PC-9 (cell line): Measurements from ENCODE around the gene EBPL.

Experiments
- EZH2 ChIP-seq: fragments of 200-600 bp; sonication (generic); IDR thresholded peaks from 2 replicates; pipeline ENCODE4 v1.8.0; 2017; ENCODE audit warnings: antibody characterized with exemption, low read depth
- TF ChIP-seq, protein P1 (sequence below): fragments of 200-600 bp; sonication (generic); conservative IDR thresholded peaks from 2 replicates; pipeline ENCODE4 v1.6.1; 2017; ENCODE audit warnings: mixed run types, antibody characterized with exemption, mild to moderate bottlenecking, moderate library complexity

DNA sequence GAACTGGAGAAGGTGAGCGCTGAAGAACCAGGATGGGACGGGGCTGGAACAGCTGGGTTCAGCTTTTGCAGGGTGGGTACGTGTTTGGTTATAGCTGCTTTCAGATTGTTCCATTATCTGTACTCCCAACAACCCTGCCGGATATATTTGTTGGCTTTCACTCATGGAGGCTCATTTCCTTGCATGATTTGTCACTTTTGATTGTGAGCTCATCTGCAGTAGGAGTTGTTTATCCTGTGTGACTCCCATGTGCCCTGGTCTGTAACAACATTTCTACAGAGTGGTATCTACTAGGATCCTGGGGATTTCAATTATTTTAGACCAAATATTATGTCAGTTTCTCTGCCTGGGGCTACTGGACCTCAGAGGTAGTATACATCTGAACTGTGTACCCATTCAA lies 57.6 kb downstream of the EBPL start:
- no peak for TF ChIP-seq EZH2
- TF ChIP-seq, protein P1, sequence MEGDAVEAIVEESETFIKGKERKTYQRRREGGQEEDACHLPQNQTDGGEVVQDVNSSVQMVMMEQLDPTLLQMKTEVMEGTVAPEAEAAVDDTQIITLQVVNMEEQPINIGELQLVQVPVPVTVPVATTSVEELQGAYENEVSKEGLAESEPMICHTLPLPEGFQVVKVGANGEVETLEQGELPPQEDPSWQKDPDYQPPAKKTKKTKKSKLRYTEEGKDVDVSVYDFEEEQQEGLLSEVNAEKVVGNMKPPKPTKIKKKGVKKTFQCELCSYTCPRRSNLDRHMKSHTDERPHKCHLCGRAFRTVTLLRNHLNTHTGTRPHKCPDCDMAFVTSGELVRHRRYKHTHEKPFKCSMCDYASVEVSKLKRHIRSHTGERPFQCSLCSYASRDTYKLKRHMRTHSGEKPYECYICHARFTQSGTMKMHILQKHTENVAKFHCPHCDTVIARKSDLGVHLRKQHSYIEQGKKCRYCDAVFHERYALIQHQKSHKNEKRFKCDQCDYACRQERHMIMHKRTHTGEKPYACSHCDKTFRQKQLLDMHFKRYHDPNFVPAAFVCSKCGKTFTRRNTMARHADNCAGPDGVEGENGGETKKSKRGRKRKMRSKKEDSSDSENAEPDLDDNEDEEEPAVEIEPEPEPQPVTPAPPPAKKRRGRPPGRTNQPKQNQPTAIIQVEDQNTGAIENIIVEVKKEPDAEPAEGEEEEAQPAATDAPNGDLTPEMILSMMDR: no peak
